B cell (primary cell): ENCODE measurements around the gene CEP55. TPM values are rescaled to one million over a fixed set of nuclear protein-coding genes. Genes with fewer than 3 reads are reported as not detected.

Experiments used
- ATAC-seq: fragments of 200-7000 bp; cut with Tn5 transposase; one replicate; pipeline ENCODE4 v1.10.0; 2021; ENCODE audit warnings: low read depth, mild to moderate bottlenecking, moderate number of reproducible peaks, moderate library complexity
- CTCF ChIA-PET: fragments of 350-600 bp; sonication (Branson Sonifier 250); formaldehyde crosslinking; loops from one replicate; lab custom pipeline; 2021; ENCODE audit warnings: antibody characterized with exemption, inconsistent platforms; lab: Charles Lee
- POLR2A ChIA-PET: fragments of 350-600 bp; sonication (Branson Sonifier 250); formaldehyde crosslinking; loops from one replicate; lab custom pipeline; 2021; ENCODE audit warnings: antibody characterized with exemption; lab: Charles Lee
- DNase-seq: peaks from one replicate; pipeline ENCODE4 v3.0.0; 2013
- H2AFZ ChIP-seq: 2 replicates; pipeline ENCODE4 v1.6.1; 2012; ENCODE audit warnings: mild to moderate bottlenecking, low read depth, low read length; ENCODE audit not compliant: insufficient read depth, poor library complexity, severe bottlenecking
- H3K27ac ChIP-seq, 2 donors: 1 replicate in 1 of 2; 2 replicates in 1 of 2; pipeline ENCODE4 v1.5.1; 2012 to 2013; ENCODE audit warnings: low read length in 2 of 2, mild to moderate bottlenecking in 2 of 2, moderate library complexity in 1 of 2
- H3K27me3 ChIP-seq, 4 experiments: fragments of 200-600 bp in 1 of 4; sonication (generic) in 1 of 4; replicated peaks in 1 of 4; 1 replicate in 2 of 4; 2 replicates in 2 of 4; pipeline versions ENCODE4 v1.6.1 to v1.7.0; 2013 to 2016; ENCODE audit warnings: low read length in 3 of 4, mild to moderate bottlenecking in 2 of 4, mixed read lengths in 1 of 4, moderate library complexity in 1 of 4; ENCODE audit not compliant: insufficient read depth in 4 of 4, control insufficient read depth in 3 of 4; ENCODE audit errors: control extremely low read depth in 1 of 4
- H3K36me3 ChIP-seq, 2 experiments: replicated peaks in 1 of 2; 1 replicate in 1 of 2; 2 replicates in 1 of 2; pipeline versions ENCODE4 v1.6.1 to v1.7.1; 2013; ENCODE audit warnings: low read length in 1 of 2; ENCODE audit not compliant: insufficient read depth in 2 of 2, control insufficient read depth in 1 of 2; ENCODE audit errors: control extremely low read depth in 1 of 2, extremely low read depth in 1 of 2
- H3K4me1 ChIP-seq, 2 donors: fragments of 200-600 bp in 1 of 2; sonication (generic) in 1 of 2; 1 replicate in 1 of 2; 2 replicates in 1 of 2; pipeline versions ENCODE4 v1.5.1 to v1.6.1; 2013 to 2017; ENCODE audit warnings: low read length in 2 of 2; ENCODE audit not compliant: control insufficient read depth in 2 of 2, insufficient read depth in 2 of 2
- H3K4me2 ChIP-seq: replicated peaks from 2 replicates; pipeline ENCODE3; 2012; ENCODE audit warnings: mild to moderate bottlenecking, low read depth, low read length; ENCODE audit not compliant: poor library complexity, severe bottlenecking
- H3K4me3 ChIP-seq, 5 experiments: fragments of 200-600 bp in 1 of 5; sonication (generic) in 1 of 5; 1 replicate in 3 of 5; 2 replicates in 2 of 5; pipeline versions ENCODE4 v1.5.1 to v1.7.0; 2011 to 2016; ENCODE audit warnings: low read length in 4 of 5, mild to moderate bottlenecking in 4 of 5, low read depth in 2 of 5, control low read depth in 1 of 5, moderate library complexity in 1 of 5; ENCODE audit not compliant: insufficient read depth in 1 of 5; ENCODE audit errors: control extremely low read depth in 1 of 5, extremely low read depth in 1 of 5
- H3K79me2 ChIP-seq: fragments of 200-600 bp; sonication (generic); one replicate; pipeline ENCODE4 v1.6.0; 2016; ENCODE audit warnings: low read length; ENCODE audit not compliant: control insufficient read depth, insufficient read depth
- H3K9ac ChIP-seq: fragments of 200-600 bp; sonication (generic); 2 replicates; pipeline ENCODE4 v1.6.1; 2017; ENCODE audit warnings: mild to moderate bottlenecking, low read length, moderate library complexity
- H3K9me3 ChIP-seq, 3 donors: one replicate each; pipeline versions ENCODE4 v1.6.1 to v1.7.1; 2013; ENCODE audit warnings: low read length in 2 of 3; ENCODE audit not compliant: control insufficient read depth in 2 of 3, insufficient read depth in 1 of 3; ENCODE audit errors: control extremely low read depth in 1 of 3
- H4K20me1 ChIP-seq: 2 replicates; pipeline ENCODE4 v1.6.0; 2012; ENCODE audit warnings: mild to moderate bottlenecking, low read length; ENCODE audit not compliant: insufficient read depth, control insufficient read depth, poor library complexity, severe bottlenecking
- H3K27ac Mint-ChIP-seq: one replicate; pipeline ENCODE4 v1.8.0; 2021; ENCODE audit warnings: mixed read lengths
- H3K27me3 Mint-ChIP-seq: one replicate; pipeline ENCODE4 v1.8.0; 2021; ENCODE audit warnings: mixed read lengths
- H3K4me1 Mint-ChIP-seq: one replicate; pipeline ENCODE4 v1.8.0; 2021; ENCODE audit warnings: mixed read lengths
- H3K4me3 Mint-ChIP-seq: one replicate; pipeline ENCODE4 v1.8.0; 2021; ENCODE audit warnings: mixed read lengths
- H3K9me3 Mint-ChIP-seq: one replicate; pipeline ENCODE4 v1.8.0; 2022; ENCODE audit warnings: mixed read lengths; ENCODE audit not compliant: insufficient read depth
- EZH2 ChIP-seq: IDR thresholded peaks from 2 replicates; pipeline ENCODE4 v1.6.1; 2012; ENCODE audit warnings: borderline replicate concordance, low read depth, mild to moderate bottlenecking, moderate library complexity, low read length; ENCODE audit not compliant: insufficient read depth, poor library complexity, severe bottlenecking
- WGBS: methylation state at CpG from one replicate; pipeline ENCODE4 v1.1.5; 2013; ENCODE audit warnings: missing lambda C conversion rate; ENCODE audit not compliant: insufficient coverage; 5-methylcytosine and 5-hydroxymethylcytosine counted together
- intact Hi-C: fragments of 100-400 bp; cut with micrococcal nuclease; formaldehyde crosslinking; loops from one replicate; pipeline ENCODE4 v1.10.0; 2022
- polyA plus RNA-seq: library from polyadenylated mRNA; depleted of rRNA; stranded (reverse); fragments of >200 nt; gene quantifications from 2 replicates; pipeline ENCODE4 v1.2.3, GENCODE V29; 2012
- total RNA-seq, 2 donors: library from RNA; stranded (reverse); fragments of 120-200 nt in 1 of 2; gene quantifications; 1 replicate in 1 of 2; 2 replicates in 1 of 2; pipeline versions ENCODE4 v1.2.3 to v1.2.4, GENCODE V29; 2013 to 2022
- TF ChIP-seq, protein P1 (sequence below): fragments of 200-600 bp; IDR thresholded peaks from one replicate; pipeline ENCODE4 v1.8.0; 2022; ENCODE audit warnings: antibody characterized with exemption, mild to moderate bottlenecking

Gene CEP55
- total and polyA plus RNA-seq, 2 donors (not counting 1 experiment from before 2014, with no cell fraction given), result 0.12 to 0.27 TPM

DNA sequence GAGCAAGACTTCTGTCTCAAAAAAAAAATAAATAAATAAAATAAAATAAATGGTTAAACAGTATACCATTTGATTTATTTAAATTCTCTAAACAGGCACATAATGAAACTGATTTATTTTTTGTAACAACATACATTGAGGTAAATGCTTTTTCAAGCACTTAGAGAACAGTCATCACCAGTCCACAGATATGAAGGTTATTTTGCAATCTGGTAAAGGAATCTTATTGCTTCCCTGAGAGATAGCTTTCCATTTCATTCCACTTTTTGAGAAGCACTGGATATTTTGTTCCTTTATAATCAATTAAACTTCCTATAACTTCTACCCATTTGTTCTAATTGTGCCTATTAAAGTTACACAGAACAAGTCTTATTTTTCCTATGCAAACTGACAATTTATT lies 5.2 kb downstream of the CEP55 start:
- Histone ChIP-seq H3K79me2 (no peaks in the 10 kb centered on the region), H3K4me3 (no peak overlapping the region), H3K9me3 (no peaks in the 10 kb centered on the region), H4K20me1 (no peaks in the 10 kb centered on the region), H3K27ac (no peak overlapping the region), H3K4me1 (peaks cover 4 to 8% of the 10 kb centered on the region in 2 donors), H3K27me3 (no peaks in the 10 kb centered on the region), H3K9ac (no peak overlapping the region), H2AFZ (peak overlapping the region; percentile 64), H3K36me3 (no peaks in the 10 kb centered on the region), H3K4me2 (no peak overlapping the region)
- TF ChIP-seq, protein P1, sequence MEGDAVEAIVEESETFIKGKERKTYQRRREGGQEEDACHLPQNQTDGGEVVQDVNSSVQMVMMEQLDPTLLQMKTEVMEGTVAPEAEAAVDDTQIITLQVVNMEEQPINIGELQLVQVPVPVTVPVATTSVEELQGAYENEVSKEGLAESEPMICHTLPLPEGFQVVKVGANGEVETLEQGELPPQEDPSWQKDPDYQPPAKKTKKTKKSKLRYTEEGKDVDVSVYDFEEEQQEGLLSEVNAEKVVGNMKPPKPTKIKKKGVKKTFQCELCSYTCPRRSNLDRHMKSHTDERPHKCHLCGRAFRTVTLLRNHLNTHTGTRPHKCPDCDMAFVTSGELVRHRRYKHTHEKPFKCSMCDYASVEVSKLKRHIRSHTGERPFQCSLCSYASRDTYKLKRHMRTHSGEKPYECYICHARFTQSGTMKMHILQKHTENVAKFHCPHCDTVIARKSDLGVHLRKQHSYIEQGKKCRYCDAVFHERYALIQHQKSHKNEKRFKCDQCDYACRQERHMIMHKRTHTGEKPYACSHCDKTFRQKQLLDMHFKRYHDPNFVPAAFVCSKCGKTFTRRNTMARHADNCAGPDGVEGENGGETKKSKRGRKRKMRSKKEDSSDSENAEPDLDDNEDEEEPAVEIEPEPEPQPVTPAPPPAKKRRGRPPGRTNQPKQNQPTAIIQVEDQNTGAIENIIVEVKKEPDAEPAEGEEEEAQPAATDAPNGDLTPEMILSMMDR, result no peak
- TF ChIP-seq EZH2, result no peak
- ChIA-PET POLR2A (interaction anchor here (0.6 kb wide), 1 partner anchor 48 kb away, joined by 3 read pairs; no protein-coding TSS in a partner anchor), CTCF (interaction anchor here (1.2 to 2.8 kb wide), 3 partner anchors 10 to 124 kb away, joined by 5 to 15 read pairs (median 10); partner anchors contain the start of gene MYOF)
- Mint-ChIP-seq H3K4me3 (no peak overlapping the region), H3K27me3 (no peaks in the 10 kb centered on the region), H3K27ac (no peak overlapping the region), H3K9me3 (no peaks in the 10 kb centered on the region), H3K4me1 (peaks cover 11% of the 10 kb centered on the region)
- DNase-seq (no peak), ATAC-seq (no peak)
- intact Hi-C loops, result no loop called here

GRCh38 chr10:93503075-93503474 lies 6.7 kb downstream of the CEP55 start:
- no peaks in the 10 kb centered on the region for H3K27me3 Mint-ChIP-seq
- CTCF ChIA-PET, result interaction anchor here (2.4 to 2.8 kb wide), 2 partner anchors 9 to 126 kb away, joined by 10 to 15 read pairs; no protein-coding TSS in a partner anchor
- Histone ChIP-seq H3K9me3 (no peaks in the 10 kb centered on the region), H3K27ac (no peak overlapping the region), H3K4me2 (peak overlapping the region; percentile 32), H3K4me1 (peaks cover 0 to 3% of the 10 kb centered on the region in 2 donors), H2AFZ (peak overlapping the region; percentile 64), H3K36me3 (no peaks in the 10 kb centered on the region), H3K27me3 (no peaks in the 10 kb centered on the region), H3K79me2 (no peaks in the 10 kb centered on the region), H4K20me1 (no peaks in the 10 kb centered on the region), H3K4me3 (no peak overlapping the region), H3K9ac (no peak overlapping the region)
- intact Hi-C loops, result no loop called here
- POLR2A ChIA-PET, result no interaction called here
- no peaks in the 10 kb centered on the region for H3K9me3 Mint-ChIP-seq
- DNase-seq (no peak), ATAC-seq (no peak)
- no peak overlapping the region for H3K27ac Mint-ChIP-seq
- peak overlapping the region; percentile 46 for H3K4me3 Mint-ChIP-seq
- H3K4me1 Mint-ChIP-seq, result peaks cover 6% of the 10 kb centered on the region
- WGBS, result 29% methylated on average over 1 of the region's 6 CpGs
- TF ChIP-seq EZH2, result no peak
- TF ChIP-seq, protein P1, result no peak
